Measurements from ENCODE around the gene UXS1. TPM values are rescaled to one million over a fixed set of nuclear protein-coding genes. Genes with fewer than 3 reads are reported as not detected.

Gene UXS1
- total and polyA plus RNA-seq, 2 of the 8 experiments (the other 6 are each of a cell fraction or from before 2014, with no cell fraction given), result 44.5 to 63.4 TPM

DNA sequence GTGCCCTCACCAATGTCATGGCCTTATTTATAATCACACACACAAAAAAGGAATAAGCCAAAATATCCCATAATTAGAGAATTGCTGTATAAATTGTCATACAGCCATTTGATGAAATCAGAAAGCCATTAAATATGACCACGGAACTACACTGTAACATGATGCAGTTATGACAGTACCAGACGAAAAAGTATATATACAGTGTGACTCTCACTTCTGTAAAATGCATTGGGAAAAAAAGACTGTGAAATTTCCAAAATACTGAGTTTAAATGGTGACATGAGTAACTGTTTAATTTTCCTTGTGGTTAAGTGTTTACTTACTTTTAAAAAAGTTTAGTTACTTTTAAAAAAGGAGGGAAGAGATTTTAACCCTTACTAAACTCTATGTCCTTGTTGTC lies 25.4 kb downstream of the UXS1 start (continued):
- no peak for TF ChIP-seq GTF2F1 (IDR thresholded peaks at IDR 0.05; ENCODE audit: borderline replicate concordance, low read depth, low read length)
- TF ChIP-seq SP4 (IDR thresholded peaks at IDR 0.05; ENCODE audit: low read length), result no peak
- TF ChIP-seq PHF8 (conservative IDR thresholded peaks at IDR 0.05; ENCODE audit: low read depth, low read length), result no peak
- no peak for TF ChIP-seq KDM5A (IDR thresholded peaks at IDR 0.05; ENCODE audit: low read length)
- no peak for TF ChIP-seq YY1 (IDR thresholded peaks at IDR 0.05; ENCODE audit: low read depth, low read length)
- no peak for TF ChIP-seq TBP (IDR thresholded peaks at IDR 0.05; ENCODE audit: low read depth, low read length)
- no peak for TF ChIP-seq HDAC6 (IDR thresholded peaks at IDR 0.05; ENCODE audit: low read depth, low read length)
- TF ChIP-seq, protein P1, sequence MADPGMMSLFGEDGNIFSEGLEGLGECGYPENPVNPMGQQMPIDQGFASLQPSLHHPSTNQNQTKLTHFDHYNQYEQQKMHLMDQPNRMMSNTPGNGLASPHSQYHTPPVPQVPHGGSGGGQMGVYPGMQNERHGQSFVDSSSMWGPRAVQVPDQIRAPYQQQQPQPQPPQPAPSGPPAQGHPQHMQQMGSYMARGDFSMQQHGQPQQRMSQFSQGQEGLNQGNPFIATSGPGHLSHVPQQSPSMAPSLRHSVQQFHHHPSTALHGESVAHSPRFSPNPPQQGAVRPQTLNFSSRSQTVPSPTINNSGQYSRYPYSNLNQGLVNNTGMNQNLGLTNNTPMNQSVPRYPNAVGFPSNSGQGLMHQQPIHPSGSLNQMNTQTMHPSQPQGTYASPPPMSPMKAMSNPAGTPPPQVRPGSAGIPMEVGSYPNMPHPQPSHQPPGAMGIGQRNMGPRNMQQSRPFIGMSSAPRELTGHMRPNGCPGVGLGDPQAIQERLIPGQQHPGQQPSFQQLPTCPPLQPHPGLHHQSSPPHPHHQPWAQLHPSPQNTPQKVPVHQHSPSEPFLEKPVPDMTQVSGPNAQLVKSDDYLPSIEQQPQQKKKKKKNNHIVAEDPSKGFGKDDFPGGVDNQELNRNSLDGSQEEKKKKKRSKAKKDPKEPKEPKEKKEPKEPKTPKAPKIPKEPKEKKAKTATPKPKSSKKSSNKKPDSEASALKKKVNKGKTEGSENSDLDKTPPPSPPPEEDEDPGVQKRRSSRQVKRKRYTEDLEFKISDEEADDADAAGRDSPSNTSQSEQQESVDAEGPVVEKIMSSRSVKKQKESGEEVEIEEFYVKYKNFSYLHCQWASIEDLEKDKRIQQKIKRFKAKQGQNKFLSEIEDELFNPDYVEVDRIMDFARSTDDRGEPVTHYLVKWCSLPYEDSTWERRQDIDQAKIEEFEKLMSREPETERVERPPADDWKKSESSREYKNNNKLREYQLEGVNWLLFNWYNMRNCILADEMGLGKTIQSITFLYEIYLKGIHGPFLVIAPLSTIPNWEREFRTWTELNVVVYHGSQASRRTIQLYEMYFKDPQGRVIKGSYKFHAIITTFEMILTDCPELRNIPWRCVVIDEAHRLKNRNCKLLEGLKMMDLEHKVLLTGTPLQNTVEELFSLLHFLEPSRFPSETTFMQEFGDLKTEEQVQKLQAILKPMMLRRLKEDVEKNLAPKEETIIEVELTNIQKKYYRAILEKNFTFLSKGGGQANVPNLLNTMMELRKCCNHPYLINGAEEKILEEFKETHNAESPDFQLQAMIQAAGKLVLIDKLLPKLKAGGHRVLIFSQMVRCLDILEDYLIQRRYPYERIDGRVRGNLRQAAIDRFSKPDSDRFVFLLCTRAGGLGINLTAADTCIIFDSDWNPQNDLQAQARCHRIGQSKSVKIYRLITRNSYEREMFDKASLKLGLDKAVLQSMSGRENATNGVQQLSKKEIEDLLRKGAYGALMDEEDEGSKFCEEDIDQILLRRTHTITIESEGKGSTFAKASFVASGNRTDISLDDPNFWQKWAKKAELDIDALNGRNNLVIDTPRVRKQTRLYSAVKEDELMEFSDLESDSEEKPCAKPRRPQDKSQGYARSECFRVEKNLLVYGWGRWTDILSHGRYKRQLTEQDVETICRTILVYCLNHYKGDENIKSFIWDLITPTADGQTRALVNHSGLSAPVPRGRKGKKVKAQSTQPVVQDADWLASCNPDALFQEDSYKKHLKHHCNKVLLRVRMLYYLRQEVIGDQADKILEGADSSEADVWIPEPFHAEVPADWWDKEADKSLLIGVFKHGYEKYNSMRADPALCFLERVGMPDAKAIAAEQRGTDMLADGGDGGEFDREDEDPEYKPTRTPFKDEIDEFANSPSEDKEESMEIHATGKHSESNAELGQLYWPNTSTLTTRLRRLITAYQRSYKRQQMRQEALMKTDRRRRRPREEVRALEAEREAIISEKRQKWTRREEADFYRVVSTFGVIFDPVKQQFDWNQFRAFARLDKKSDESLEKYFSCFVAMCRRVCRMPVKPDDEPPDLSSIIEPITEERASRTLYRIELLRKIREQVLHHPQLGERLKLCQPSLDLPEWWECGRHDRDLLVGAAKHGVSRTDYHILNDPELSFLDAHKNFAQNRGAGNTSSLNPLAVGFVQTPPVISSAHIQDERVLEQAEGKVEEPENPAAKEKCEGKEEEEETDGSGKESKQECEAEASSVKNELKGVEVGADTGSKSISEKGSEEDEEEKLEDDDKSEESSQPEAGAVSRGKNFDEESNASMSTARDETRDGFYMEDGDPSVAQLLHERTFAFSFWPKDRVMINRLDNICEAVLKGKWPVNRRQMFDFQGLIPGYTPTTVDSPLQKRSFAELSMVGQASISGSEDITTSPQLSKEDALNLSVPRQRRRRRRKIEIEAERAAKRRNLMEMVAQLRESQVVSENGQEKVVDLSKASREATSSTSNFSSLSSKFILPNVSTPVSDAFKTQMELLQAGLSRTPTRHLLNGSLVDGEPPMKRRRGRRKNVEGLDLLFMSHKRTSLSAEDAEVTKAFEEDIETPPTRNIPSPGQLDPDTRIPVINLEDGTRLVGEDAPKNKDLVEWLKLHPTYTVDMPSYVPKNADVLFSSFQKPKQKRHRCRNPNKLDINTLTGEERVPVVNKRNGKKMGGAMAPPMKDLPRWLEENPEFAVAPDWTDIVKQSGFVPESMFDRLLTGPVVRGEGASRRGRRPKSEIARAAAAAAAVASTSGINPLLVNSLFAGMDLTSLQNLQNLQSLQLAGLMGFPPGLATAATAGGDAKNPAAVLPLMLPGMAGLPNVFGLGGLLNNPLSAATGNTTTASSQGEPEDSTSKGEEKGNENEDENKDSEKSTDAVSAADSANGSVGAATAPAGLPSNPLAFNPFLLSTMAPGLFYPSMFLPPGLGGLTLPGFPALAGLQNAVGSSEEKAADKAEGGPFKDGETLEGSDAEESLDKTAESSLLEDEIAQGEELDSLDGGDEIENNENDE (IDR thresholded peaks at IDR 0.05; ENCODE audit: insufficient replicate concordance, low read length), result no peak
- TF ChIP-seq POLR2AphosphoS5 (IDR thresholded peaks at IDR 0.05; ENCODE audit: low read depth, low read length), result no peak

All from H1 (cell line).